AG04449 (cell line): ENCODE data around the gene HCRTR1.

Experiments
- CTCF ChIA-PET: fragments of 350-600 bp; formaldehyde crosslinking; extraction: SDS; loops from one replicate; lab custom pipeline; 2021; ENCODE audit warnings: antibody characterized with exemption; lab: Yijun Ruan, JAX
- POLR2A ChIA-PET: fragments of 400-600, 350-600 bp; formaldehyde crosslinking; extraction: SDS; loops from one replicate; lab custom pipeline; 2020; ENCODE audit warnings: antibody characterized with exemption, inconsistent platforms; lab: Yijun Ruan, JAX
- DNase-seq: peaks from one replicate; pipeline ENCODE4 v3.0.0-alpha.2; 2010; ENCODE audit warnings: low read depth, low spot score
- H3K4me3 ChIP-seq: 2 replicates; pipeline ENCODE4 v1.5.1; 2011; ENCODE audit warnings: low read depth, mild to moderate bottlenecking, control low read depth, low read length
- TF ChIP-seq, protein P1 (sequence below): IDR thresholded peaks from one replicate; pipeline ENCODE4 v1.5.1; 2011; ENCODE audit warnings: mild to moderate bottlenecking, moderate library complexity, low read length, control low read depth, inconsistent platforms; ENCODE audit not compliant: insufficient read depth; ENCODE audit errors: missing control alignments

Gene HCRTR1

DNA sequence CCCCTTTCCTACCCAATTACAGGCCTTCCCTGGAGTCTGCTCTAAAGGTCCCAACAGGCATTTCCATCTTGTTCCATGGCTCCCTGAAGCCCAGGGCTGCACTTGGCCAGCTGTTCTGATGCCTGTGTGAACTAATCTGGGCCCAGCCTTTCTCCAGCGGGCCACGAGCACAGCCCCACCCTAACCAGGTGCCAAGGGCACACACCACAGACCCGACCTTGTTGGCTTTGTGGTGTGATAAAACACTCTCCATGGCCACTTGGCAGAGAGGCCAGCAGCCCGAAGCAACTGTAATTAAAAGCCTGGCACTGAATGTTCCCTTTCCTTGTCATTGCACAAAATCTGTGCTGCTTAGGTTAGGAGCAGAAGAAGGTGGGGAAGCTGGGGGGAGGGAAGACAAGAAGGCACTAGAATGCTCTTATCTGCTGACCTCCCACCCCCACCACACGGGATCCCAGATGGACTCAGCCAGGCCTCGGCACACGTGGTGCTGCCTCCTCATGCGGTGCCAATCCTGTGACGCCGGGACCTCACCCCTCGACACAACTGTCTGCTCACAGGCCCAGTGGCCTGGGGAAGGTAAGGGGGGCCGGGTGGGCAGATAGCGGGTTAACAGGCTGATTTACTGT is 9.9 kb downstream of the HCRTR1 start:
- TF ChIP-seq, protein P1, sequence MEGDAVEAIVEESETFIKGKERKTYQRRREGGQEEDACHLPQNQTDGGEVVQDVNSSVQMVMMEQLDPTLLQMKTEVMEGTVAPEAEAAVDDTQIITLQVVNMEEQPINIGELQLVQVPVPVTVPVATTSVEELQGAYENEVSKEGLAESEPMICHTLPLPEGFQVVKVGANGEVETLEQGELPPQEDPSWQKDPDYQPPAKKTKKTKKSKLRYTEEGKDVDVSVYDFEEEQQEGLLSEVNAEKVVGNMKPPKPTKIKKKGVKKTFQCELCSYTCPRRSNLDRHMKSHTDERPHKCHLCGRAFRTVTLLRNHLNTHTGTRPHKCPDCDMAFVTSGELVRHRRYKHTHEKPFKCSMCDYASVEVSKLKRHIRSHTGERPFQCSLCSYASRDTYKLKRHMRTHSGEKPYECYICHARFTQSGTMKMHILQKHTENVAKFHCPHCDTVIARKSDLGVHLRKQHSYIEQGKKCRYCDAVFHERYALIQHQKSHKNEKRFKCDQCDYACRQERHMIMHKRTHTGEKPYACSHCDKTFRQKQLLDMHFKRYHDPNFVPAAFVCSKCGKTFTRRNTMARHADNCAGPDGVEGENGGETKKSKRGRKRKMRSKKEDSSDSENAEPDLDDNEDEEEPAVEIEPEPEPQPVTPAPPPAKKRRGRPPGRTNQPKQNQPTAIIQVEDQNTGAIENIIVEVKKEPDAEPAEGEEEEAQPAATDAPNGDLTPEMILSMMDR, result no peak
- no peak for DNase-seq
- CTCF ChIA-PET, result interaction anchor here (0.7 to 4.6 kb wide), 5 partner anchors 9 to 36 kb away, joined by 3 to 35 read pairs (median 4); partner anchors contain the start of gene HCRTR1
- POLR2A ChIA-PET, result no interaction called here
- no peak overlapping the region for H3K4me3 ChIP-seq

DNA sequence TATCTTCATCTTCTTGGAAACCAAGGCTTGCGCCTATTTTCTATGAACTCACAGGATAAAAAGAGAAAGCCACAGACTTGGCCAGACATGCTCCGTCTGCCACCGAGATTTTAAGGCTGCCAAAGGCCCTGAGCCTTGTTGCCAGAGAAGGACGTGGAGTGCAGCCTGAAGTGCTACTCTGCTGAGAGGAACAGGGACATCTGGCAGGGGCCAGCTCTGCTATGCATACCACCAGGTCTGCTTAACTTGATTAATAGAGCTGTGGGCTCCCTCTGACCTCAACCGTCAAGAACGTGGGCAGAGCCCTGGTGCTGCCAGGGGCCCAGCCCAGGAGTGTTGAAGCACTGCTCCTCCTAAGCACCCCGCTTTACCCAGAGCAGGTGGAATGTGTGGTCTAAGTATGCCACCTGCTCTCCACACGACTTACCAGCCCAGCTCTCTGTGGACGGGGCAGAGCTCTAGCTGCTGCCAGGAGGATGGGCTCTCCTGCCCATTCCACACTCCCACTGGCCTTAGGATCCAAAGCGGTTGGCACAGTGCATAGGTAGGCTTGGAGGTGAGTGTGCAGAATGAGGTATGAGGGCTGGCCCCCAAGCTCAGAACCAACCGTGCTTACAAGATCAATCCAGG is 10.6 kb downstream of the HCRTR1 start:
- POLR2A ChIA-PET, result no interaction called here
- TF ChIP-seq, protein P1, result no peak
- H3K4me3 ChIP-seq, result no peak overlapping the region
- DNase-seq, result no peak
- CTCF ChIA-PET, result interaction anchor here (1.6 to 4.6 kb wide), 3 partner anchors 9 to 63 kb away, joined by 3 to 35 read pairs (median 6); partner anchors contain the start of gene HCRTR1

DNA sequence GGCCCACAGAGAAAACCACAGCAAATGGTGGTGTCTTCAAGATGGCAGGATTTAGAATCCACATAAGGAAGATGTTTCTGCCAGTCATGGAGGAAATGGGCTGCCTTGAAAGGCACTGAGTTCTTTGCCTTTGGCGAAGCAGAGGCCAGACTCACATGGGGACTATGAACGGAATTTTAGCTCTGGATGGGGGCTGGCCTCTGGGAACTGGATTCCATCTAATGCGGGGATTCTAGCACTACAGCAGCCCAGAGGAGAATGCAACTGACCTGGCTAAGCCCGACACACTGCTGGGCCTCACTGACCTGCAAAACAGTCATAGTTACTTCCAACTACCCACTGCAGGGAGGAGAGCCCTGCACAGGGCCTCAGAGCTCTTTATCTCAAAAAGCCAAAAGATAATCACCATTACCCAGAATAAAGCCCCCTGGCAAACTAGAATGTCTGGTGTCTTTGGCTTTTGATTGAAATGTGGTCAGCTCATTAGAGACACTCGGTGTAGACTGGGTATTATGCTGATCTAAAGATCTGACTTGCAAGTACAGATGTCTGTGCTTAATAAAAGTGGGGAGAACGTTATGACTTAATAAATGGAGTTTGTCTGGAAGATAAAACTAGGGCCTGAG is 11.6 kb downstream of the HCRTR1 start:
- ChIA-PET CTCF (interaction anchor here (1.0 to 4.6 kb wide), 6 partner anchors 8 to 80 kb away, joined by 3 to 35 read pairs (median 4); partner anchors contain the start of gene HCRTR1), POLR2A (interaction anchor here (0.6 kb wide), 1 partner anchor 479 kb away, joined by 3 read pairs; the partner anchor contains the start of gene KPNA6)
- TF ChIP-seq, protein P1, result no peak
- DNase-seq, result no peak
- H3K4me3 ChIP-seq, result no peak overlapping the region

DNA sequence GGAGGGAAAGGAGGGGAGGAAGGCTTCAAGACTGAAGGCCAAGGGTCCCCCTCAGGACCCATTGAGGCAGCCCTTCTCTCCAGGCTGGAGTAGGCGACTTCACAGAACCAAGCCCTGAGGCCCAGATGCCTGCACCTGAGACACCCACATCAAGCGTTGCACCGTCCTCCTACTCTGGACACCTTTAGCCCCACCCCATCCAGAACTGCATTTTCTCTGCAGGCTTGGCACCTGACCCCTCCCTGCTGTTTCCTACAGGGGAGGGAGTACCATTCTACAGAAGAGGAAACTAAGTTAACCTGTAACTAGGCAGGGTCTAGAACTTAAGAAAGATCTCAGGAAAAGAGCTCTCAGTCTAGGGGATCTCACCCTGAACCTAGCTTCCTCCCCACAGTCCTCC is 15.2 kb downstream of the HCRTR1 start:
- DNase-seq, result no peak
- H3K4me3 ChIP-seq, result no peak overlapping the region
- POLR2A ChIA-PET, result no interaction called here
- CTCF ChIA-PET, result interaction anchor here (0.7 to 7.6 kb wide), 12 partner anchors 9 to 184 kb away, joined by 3 to 58 read pairs (median 4); partner anchors contain the start of genes COL16A1, HCRTR1 and PEF1
- TF ChIP-seq, protein P1, result no peak

DNA sequence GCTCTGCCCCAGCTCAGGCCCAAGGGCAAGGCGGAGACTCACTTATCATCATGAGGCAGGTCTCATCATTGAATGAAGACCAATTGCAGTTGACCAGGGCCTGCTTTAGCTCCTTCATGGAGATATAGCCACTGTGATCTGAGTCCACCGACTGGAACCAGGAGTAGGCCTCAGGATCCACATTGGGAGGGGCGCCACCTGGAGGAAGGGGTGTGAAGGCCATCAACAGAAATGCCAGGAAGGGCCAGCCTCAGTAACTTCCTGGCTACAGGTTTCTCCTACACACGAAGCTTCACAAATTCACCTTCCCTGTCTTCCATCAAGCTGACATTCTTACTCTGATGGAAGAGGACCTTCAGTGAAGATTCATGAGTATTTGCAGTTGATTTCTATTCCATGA is 15.6 kb downstream of the HCRTR1 start:
- DNase-seq, result no peak
- CTCF ChIA-PET, result interaction anchor here (0.7 to 7.6 kb wide), 12 partner anchors 8 to 184 kb away, joined by 3 to 58 read pairs (median 4); partner anchors contain the start of genes COL16A1, HCRTR1 and PEF1
- TF ChIP-seq, protein P1, result peak; percentile 45
- POLR2A ChIA-PET, result no interaction called here
- no peak overlapping the region for H3K4me3 ChIP-seq
